ENCODE measurements around the gene HMGA1. TPM values are rescaled to one million over a fixed set of nuclear protein-coding genes. Genes with fewer than 3 reads are reported as not detected.

The HMGA1 gene
- 117 and 122 TPM in 2 replicates for total RNA-seq (2014; rRNA removed; shearing (Covaris generic))

- DNase-seq (ENCODE audit: low spot score), result peak; percentile 79
These were observed at the start of gene HMGA1 for GRCh38 chr6:34236443-34237315. TSS of gene HMGA1 (plus strand) at chr6:34236873. CDS start at chr6:34240781, 3,908 bp downstream.

- DNase-seq (ENCODE audit: low spot score), result no peak
These were observed 46.7 kb upstream of the HMGA1 start for GRCh38 chr6:34189806-34190503.

GRCh38 chr6:34190504-34191122, 46.1 kb upstream of the HMGA1 start:
- no peak for DNase-seq (ENCODE audit: low spot score)

- DNase-seq (ENCODE audit: low spot score), result no peak
These were observed 41.9 kb upstream of the HMGA1 start for GRCh38 chr6:34194772-34195171.

- no peak for DNase-seq (ENCODE audit: low spot score)
These were observed 41.0 kb upstream of the HMGA1 start for GRCh38 chr6:34195726-34196115.

GRCh38 chr6:34196116-34196832, 40.4 kb upstream of the HMGA1 start:
- DNase-seq (ENCODE audit: low spot score), result no peak

- DNase-seq (ENCODE audit: low spot score), result peak; percentile 1
These were observed 39.9 kb upstream of the HMGA1 start for GRCh38 chr6:34196833-34197195.

GRCh38 chr6:34200340-34200971, 36.2 kb upstream of the HMGA1 start:
- DNase-seq (ENCODE audit: low spot score), result no peak

GRCh38 chr6:34201455-34202107, 35.1 kb upstream of the HMGA1 start:
- no peak for DNase-seq (ENCODE audit: low spot score)

- DNase-seq (ENCODE audit: low spot score), result no peak
These were observed 34.1 kb upstream of the HMGA1 start for GRCh38 chr6:34202329-34203201.

- DNase-seq (ENCODE audit: low spot score), result no peak
These were observed 32.0 kb upstream of the HMGA1 start for GRCh38 chr6:34204693-34205092.

- DNase-seq (ENCODE audit: low spot score), result no peak
These were observed 31.2 kb upstream of the HMGA1 start for GRCh38 chr6:34205466-34205865.

- DNase-seq (ENCODE audit: low spot score), result no peak
These were observed 30.8 kb upstream of the HMGA1 start for GRCh38 chr6:34205916-34206315.

- DNase-seq (ENCODE audit: low spot score), result no peak
These were observed 29.9 kb upstream of the HMGA1 start for GRCh38 chr6:34206726-34207125.

- DNase-seq (ENCODE audit: low spot score), result no peak
These were observed 28.8 kb upstream of the HMGA1 start for GRCh38 chr6:34207695-34208443.

GRCh38 chr6:34213772-34214171, 22.9 kb upstream of the HMGA1 start:
- DNase-seq (ENCODE audit: low spot score), result no peak

GRCh38 chr6:34218691-34219090, 18.0 kb upstream of the HMGA1 start:
- no peak for DNase-seq (ENCODE audit: low spot score)

GRCh38 chr6:34223381-34223955, 13.2 kb upstream of the HMGA1 start:
- DNase-seq (ENCODE audit: low spot score), result no peak
